K562 (cell line): Measurements from ENCODE around the gene MBP. TPM values are rescaled to one million over a fixed set of nuclear protein-coding genes. Genes with fewer than 3 reads are reported as not detected.

Experiments
- ATAC-seq: fragments of 200-7000 bp; cut with Tn5 transposase; 3 replicates; pipeline ENCODE4 v1.9.1; 2020; ENCODE audit warnings: moderate library complexity
- BruUV-seq: library from RNA; stranded (reverse); fragments of 400-500 nt; replicated peaks from 2 replicates; lab custom pipeline; 2021; lab: Mats Ljungman, UMichigan
- CTCF ChIA-PET: fragments of 300-600 bp; formaldehyde crosslinking; extraction: SDS; loops from one replicate; lab custom pipeline; 2021; ENCODE audit warnings: low intra/inter-chr PET ratio; lab: Yijun Ruan, JAX
- POLR2A ChIA-PET: fragments of 300-600, 350-650 bp; sonication (Branson Sonifier 250); formaldehyde crosslinking; extraction: SDS; loops from one replicate; lab custom pipeline; 2021; ENCODE audit warnings: antibody characterized with exemption, inconsistent platforms; lab: Yijun Ruan, JAX
- DNase-seq, 4 experiments: peaks; one replicate each; pipeline versions ENCODE4 v3.0.0 to v3.0.0-alpha.2; 2011 to 2018; ENCODE audit warnings: low spot score in 3 of 4, mixed read lengths in 3 of 4; ENCODE audit errors: extremely low read depth in 1 of 4
- FAIRE-seq: peaks from 2 replicates; lab custom pipeline; 2011; peaks lifted over from hg19 to GRCh38; lab: Jason Lieb, UNC
- H2AFZ ChIP-seq: 2 replicates; pipeline ENCODE4 v1.6.0; 2011; ENCODE audit warnings: low read depth, low read length, control low read depth, inconsistent platforms
- H3K27ac ChIP-seq: fragments of 200-600 bp; 3 replicates; pipeline ENCODE4 v1.8.0; 2011; ENCODE audit warnings: low read depth, mild to moderate bottlenecking, control low read depth, inconsistent platforms, low read length, moderate library complexity, mixed read lengths; ENCODE audit errors: extremely low read depth
- H3K27me3 ChIP-seq, 2 experiments: fragments of 300-600 bp in 1 of 2; 2 replicates in 1 of 2; 3 replicates in 1 of 2; pipeline versions ENCODE4 v1.6.0 to v1.8.0; 2011; ENCODE audit warnings: inconsistent platforms in 2 of 2, low read length in 2 of 2, mild to moderate bottlenecking in 1 of 2, mixed read lengths in 1 of 2, moderate library complexity in 1 of 2; ENCODE audit not compliant: control insufficient read depth in 2 of 2, insufficient read depth in 2 of 2
- H3K36me3 ChIP-seq: fragments of 300-600 bp; 3 replicates; pipeline ENCODE4 v1.8.0; 2011; ENCODE audit warnings: mild to moderate bottlenecking, low read length, inconsistent platforms; ENCODE audit not compliant: control insufficient read depth, insufficient read depth
- H3K4me1 ChIP-seq, 2 experiments: fragments of 200-600 bp in 1 of 2; replicated peaks in 1 of 2; 2 replicates in 1 of 2; 3 replicates in 1 of 2; pipeline versions ENCODE4 v1.5.1 to v1.8.0; 2011; ENCODE audit warnings: inconsistent platforms in 2 of 2, low read length in 2 of 2, mild to moderate bottlenecking in 1 of 2, mixed read lengths in 1 of 2, moderate library complexity in 1 of 2; ENCODE audit not compliant: control insufficient read depth in 2 of 2, insufficient read depth in 2 of 2
- H3K4me2 ChIP-seq: 2 replicates; pipeline ENCODE4 v1.6.1; 2011; ENCODE audit warnings: low read length, control low read depth, inconsistent platforms, mixed read lengths; ENCODE audit not compliant: insufficient read depth
- H3K4me3 ChIP-seq: fragments of 200-600 bp; sonication (generic), shearing (Covaris generic); 2 replicates; pipeline ENCODE4 v1.5.1; 2016; ENCODE audit warnings: control low read depth, inconsistent platforms
- H3K79me2 ChIP-seq: fragments of 200-600 bp; 3 replicates; pipeline ENCODE4 v1.8.0; 2011; ENCODE audit warnings: low read length, inconsistent platforms; ENCODE audit not compliant: control insufficient read depth, insufficient read depth
- H3K9ac ChIP-seq, 2 experiments: 2 replicates each; pipeline versions ENCODE4 v1.6.0 to v1.6.1; 2011; ENCODE audit warnings: low read depth in 2 of 2, low read length in 2 of 2, control low read depth in 1 of 2, inconsistent platforms in 1 of 2, mild to moderate bottlenecking in 1 of 2, mixed read lengths in 1 of 2; ENCODE audit not compliant: insufficient read depth in 1 of 2
- H3K9me1 ChIP-seq: one replicate; pipeline ENCODE4 v1.6.0; 2011; ENCODE audit warnings: inconsistent platforms, mild to moderate bottlenecking, low read length, moderate library complexity; ENCODE audit not compliant: control insufficient read depth, insufficient read depth
- H3K9me3 ChIP-seq: replicated peaks from 2 replicates; pipeline ENCODE4 v1.5.1; 2011; ENCODE audit warnings: low read depth, low read length, inconsistent platforms; ENCODE audit not compliant: control insufficient read depth, insufficient read depth
- H4K20me1 ChIP-seq: replicated peaks from 2 replicates; pipeline ENCODE4 v1.6.1; 2011; ENCODE audit warnings: low read length, inconsistent platforms, mixed read lengths; ENCODE audit not compliant: control insufficient read depth, insufficient read depth
- ESRRA ChIP-seq: fragments of 450-650 bp; IDR thresholded peaks from 2 replicates; pipeline ENCODE4 v1.6.1; 2014; ENCODE audit warnings: low read depth, mild to moderate bottlenecking, moderate library complexity, borderline replicate concordance
- FOXK2 ChIP-seq, 2 experiments: fragments of 450-650 bp; IDR thresholded peaks in 1 of 2; conservative IDR thresholded peaks in 1 of 2; 2 replicates each; pipeline ENCODE4 v1.6.1; 2016; ENCODE audit warnings: low read depth in 2 of 2, mild to moderate bottlenecking in 1 of 2
- JUN ChIP-seq, 2 experiments: sonication (generic) in 1 of 2; formaldehyde crosslinking in 1 of 2; IDR thresholded peaks; 2 replicates each; pipeline versions ENCODE4 v1.6.1 to v1.8.0; 2012 to 2022; ENCODE audit warnings: borderline replicate concordance in 2 of 2, mild to moderate bottlenecking in 2 of 2, improper control_type of control experiment in 1 of 2, low read depth in 1 of 2, low read length in 1 of 2, missing genetic modification reagents in 1 of 2
- RBBP5 ChIP-seq: fragments of 200-600 bp; sonication (generic); IDR thresholded peaks from 2 replicates; pipeline ENCODE4 v1.6.1; 2012; ENCODE audit warnings: borderline replicate concordance, mild to moderate bottlenecking, low read length, control low read depth, inconsistent platforms; ENCODE audit not compliant: insufficient read depth, poor library complexity, severe bottlenecking
- RUNX1 ChIP-seq: sonication (generic); IDR thresholded peaks from 2 replicates; pipeline ENCODE4 v1.6.1; 2016; ENCODE audit warnings: antibody characterized with exemption, low read depth
- ZNF224 ChIP-seq: sonication (generic); formaldehyde crosslinking; IDR thresholded peaks from 2 replicates; pipeline ENCODE4 v1.8.0; 2022; ENCODE audit warnings: mild to moderate bottlenecking, missing genetic modification reagents
- WGBS: fragments of 100-300 bp; shearing (Covaris generic); methylation state at CpG from one replicate; pipeline ENCODE4 v1.1.6; 2016; ENCODE audit warnings: low coverage, mixed read lengths; ENCODE audit not compliant: insufficient coverage; ENCODE audit errors: missing lambda C conversion rate; 5-methylcytosine and 5-hydroxymethylcytosine counted together
- in situ Hi-C: fragments of 300-500 bp; cut with MboI; formaldehyde crosslinking; loops from 4 replicates; pipeline ENCODE4 v1.15.0; 2018; ENCODE audit warnings: inconsistent platforms, mixed read lengths
- intact Hi-C: fragments of 100-400 bp; cut with micrococcal nuclease; formaldehyde crosslinking; loops from 2 replicates; pipeline ENCODE4 v1.14.2; 2022
- polyA plus RNA-seq, 8 experiments: library from polyadenylated mRNA; depleted of rRNA in 4 of 8; stranded (reverse) in 5 of 8; unstranded in 3 of 8; fragments of >200 nt; fragmentation: Nextera tagmentation in 2 of 8; fragmentation: Illumina TruSeq in 1 of 8; extraction: Ambion mirVana in 2 of 8; extraction: Trizol in 1 of 8; gene quantifications; 2 replicates each; pipeline versions ENCODE4 v1.2.1 to v1.2.3, GENCODE V29; 2011 to 2014; ENCODE audit warnings: inconsistent platforms in 1 of 8, missing spikeins in 1 of 8
- total RNA-seq, 7 experiments: library from RNA; depleted of rRNA in 6 of 7; stranded (reverse); fragments of >200 nt in 6 of 7; fragmentation: Illumina TruSeq in 2 of 7; extraction: Trizol in 2 of 7; gene quantifications; 2 replicates each; pipeline versions ENCODE4 v1.2.1 to v1.2.3, GENCODE V29; 2011 to 2021; ENCODE audit warnings: low replicate concordance in 1 of 7
- TF ChIP-seq, protein P1 (sequence below): sonication (generic); formaldehyde crosslinking; IDR thresholded peaks from 2 replicates; pipeline ENCODE4 v1.8.1; 2023; ENCODE audit warnings: mild to moderate bottlenecking, missing genetic modification reagents, moderate library complexity

The MBP gene
- total and polyA plus RNA-seq, 9 of the 15 experiments (the other 6 are each of a cell fraction or from before 2014, with no cell fraction given), result 0.09 TPM; not detected in 8

- Histone ChIP-seq H3K36me3 (no peaks in the 10 kb centered on the region), H4K20me1 (no peaks in the 10 kb centered on the region), H3K27me3 (peaks cover 0 to 17% of the 10 kb centered on the region in 2 experiments; a peak in 3 of 5 replicates), H3K4me1 (no peaks in the 10 kb centered on the region), H3K27ac (no peak overlapping the region), H2AFZ (no peak overlapping the region), H3K9me3 (no peaks in the 10 kb centered on the region), H3K9ac (no peak overlapping the region), H3K79me2 (no peaks in the 10 kb centered on the region), H3K9me1 (no peaks in the 10 kb centered on the region), H3K4me3 (no peak overlapping the region), H3K4me2 (no peak overlapping the region)
- in situ Hi-C loops, result no loop called here
- no TSS peak for BruUV-seq
- ChIA-PET CTCF (no interaction called here), POLR2A (no interaction called here)
- 6% methylated on average over 16 of the region's 23 CpGs for WGBS
- DNase-seq (no peak), ATAC-seq (no peak), FAIRE-seq (no peak)
- TF ChIP-seq ZNF224 (CRISPR knock-in tag) (no peak), ESRRA (no peak), JUN (IDR thresholded peaks at IDR 0.05; ENCODE audit: borderline replicate concordance, low read depth, low read length) (no peak), JUN (CRISPR knock-in tag; IDR thresholded peaks at IDR 0.05; ENCODE audit: borderline replicate concordance) (no peak), RUNX1 (no peak), FOXK2 (conservative IDR thresholded peaks at IDR 0.05 in 1 of 2, IDR thresholded peaks at IDR 0.05 in 1 of 2; ENCODE audit: low read depth in 2 of 2) (no peak), RBBP5 (no peak)
- TF ChIP-seq, protein P1, sequence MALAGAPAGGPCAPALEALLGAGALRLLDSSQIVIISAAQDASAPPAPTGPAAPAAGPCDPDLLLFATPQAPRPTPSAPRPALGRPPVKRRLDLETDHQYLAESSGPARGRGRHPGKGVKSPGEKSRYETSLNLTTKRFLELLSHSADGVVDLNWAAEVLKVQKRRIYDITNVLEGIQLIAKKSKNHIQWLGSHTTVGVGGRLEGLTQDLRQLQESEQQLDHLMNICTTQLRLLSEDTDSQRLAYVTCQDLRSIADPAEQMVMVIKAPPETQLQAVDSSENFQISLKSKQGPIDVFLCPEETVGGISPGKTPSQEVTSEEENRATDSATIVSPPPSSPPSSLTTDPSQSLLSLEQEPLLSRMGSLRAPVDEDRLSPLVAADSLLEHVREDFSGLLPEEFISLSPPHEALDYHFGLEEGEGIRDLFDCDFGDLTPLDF (CRISPR knock-in tag), result no peak
- intact Hi-C loops, result no loop called here
Observed at GRCh38 chr18:77119851-77120491, 12.6 kb downstream of the MBP start.
